ENCODE data around the gene SPEG.

Gene SPEG

GRCh38 chr2:219480004-219480403 lies 45.4 kb downstream of the SPEG start:
- H3K27ac ChIP-seq (replicated peaks) = no peak overlapping the region
- H3K4me3 ChIP-seq (replicated peaks; ENCODE audit: insufficient read depth, low read length) = no peak overlapping the region
- peaks cover 28% of the 10 kb centered on the region for H3K27me3 ChIP-seq (ENCODE audit: insufficient read depth, poor library complexity, severe bottlenecking)
- TF ChIP-seq GABPA (IDR thresholded peaks at IDR 0.05; ENCODE audit: low read depth) (no peak), POLR2AphosphoS5 (IDR thresholded peaks at IDR 0.05; ENCODE audit: low read depth) (no peak)
- no peak for DNase-seq (ENCODE audit: low read depth in 1 of 2, low spot score in 1 of 2)

- peaks cover 50% of the 10 kb centered on the region for H3K27me3 ChIP-seq (ENCODE audit: insufficient read depth, poor library complexity, severe bottlenecking)
- no peak for TF ChIP-seq GABPA (IDR thresholded peaks at IDR 0.05; ENCODE audit: low read depth)
- no peak for TF ChIP-seq SPI1 (IDR thresholded peaks at IDR 0.05; ENCODE audit: borderline replicate concordance, low read depth)
- TF ChIP-seq, protein P1, sequence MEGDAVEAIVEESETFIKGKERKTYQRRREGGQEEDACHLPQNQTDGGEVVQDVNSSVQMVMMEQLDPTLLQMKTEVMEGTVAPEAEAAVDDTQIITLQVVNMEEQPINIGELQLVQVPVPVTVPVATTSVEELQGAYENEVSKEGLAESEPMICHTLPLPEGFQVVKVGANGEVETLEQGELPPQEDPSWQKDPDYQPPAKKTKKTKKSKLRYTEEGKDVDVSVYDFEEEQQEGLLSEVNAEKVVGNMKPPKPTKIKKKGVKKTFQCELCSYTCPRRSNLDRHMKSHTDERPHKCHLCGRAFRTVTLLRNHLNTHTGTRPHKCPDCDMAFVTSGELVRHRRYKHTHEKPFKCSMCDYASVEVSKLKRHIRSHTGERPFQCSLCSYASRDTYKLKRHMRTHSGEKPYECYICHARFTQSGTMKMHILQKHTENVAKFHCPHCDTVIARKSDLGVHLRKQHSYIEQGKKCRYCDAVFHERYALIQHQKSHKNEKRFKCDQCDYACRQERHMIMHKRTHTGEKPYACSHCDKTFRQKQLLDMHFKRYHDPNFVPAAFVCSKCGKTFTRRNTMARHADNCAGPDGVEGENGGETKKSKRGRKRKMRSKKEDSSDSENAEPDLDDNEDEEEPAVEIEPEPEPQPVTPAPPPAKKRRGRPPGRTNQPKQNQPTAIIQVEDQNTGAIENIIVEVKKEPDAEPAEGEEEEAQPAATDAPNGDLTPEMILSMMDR (IDR thresholded peaks at IDR 0.05; ENCODE audit: insufficient read depth, low read length) = no peak
- no peak for TF ChIP-seq REST (IDR thresholded peaks at IDR 0.05; ENCODE audit: insufficient replicate concordance, low read depth)
Observed at GRCh38 chr2:219482674-219483405, 48.2 kb downstream of the SPEG start.

DNA sequence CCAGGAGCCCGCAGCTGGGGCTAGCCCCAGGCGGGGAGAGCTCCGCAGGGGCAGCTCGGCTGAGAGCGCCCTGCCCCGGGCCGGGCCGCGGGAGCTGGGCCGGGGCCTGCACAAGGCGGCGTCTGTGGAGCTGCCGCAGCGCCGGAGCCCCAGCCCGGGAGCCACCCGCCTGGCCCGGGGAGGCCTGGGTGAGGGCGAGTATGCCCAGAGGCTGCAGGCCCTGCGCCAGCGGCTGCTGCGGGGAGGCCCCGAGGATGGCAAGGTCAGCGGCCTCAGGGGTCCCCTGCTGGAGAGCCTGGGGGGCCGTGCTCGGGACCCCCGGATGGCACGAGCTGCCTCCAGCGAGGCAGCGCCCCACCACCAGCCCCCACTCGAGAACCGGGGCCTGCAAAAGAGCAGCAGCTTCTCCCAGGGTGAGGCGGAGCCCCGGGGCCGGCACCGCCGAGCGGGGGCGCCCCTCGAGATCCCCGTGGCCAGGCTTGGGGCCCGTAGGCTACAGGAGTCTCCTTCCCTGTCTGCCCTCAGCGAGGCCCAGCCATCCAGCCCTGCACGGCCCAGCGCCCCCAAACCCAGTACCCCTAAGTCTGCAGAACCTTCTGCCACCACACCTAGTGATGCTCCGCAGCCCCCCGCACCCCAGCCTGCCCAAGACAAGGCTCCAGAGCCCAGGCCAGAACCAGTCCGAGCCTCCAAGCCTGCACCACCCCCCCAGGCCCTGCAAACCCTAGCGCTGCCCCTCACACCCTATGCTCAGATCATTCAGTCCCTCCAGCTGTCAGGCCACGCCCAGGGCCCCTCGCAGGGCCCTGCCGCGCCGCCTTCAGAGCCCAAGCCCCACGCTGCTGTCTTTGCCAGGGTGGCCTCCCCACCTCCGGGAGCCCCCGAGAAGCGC lies 49.1 kb downstream of the SPEG start:
- H3K27ac ChIP-seq (replicated peaks) = no peak overlapping the region
- no peak for DNase-seq (ENCODE audit: low read depth in 1 of 2, low spot score in 1 of 2)
- H3K27me3 ChIP-seq (ENCODE audit: insufficient read depth, poor library complexity, severe bottlenecking) = peaks cover 50% of the 10 kb centered on the region
- H3K4me3 ChIP-seq (replicated peaks; ENCODE audit: insufficient read depth, low read length) = no peak overlapping the region
- TF ChIP-seq SPI1 (IDR thresholded peaks at IDR 0.05; ENCODE audit: borderline replicate concordance, low read depth) = no peak
- TF ChIP-seq, protein P1 (IDR thresholded peaks at IDR 0.05; ENCODE audit: insufficient read depth, low read length) = no peak
- no peak for TF ChIP-seq POLR2AphosphoS5 (IDR thresholded peaks at IDR 0.05; ENCODE audit: low read depth)
- TF ChIP-seq GABPA (IDR thresholded peaks at IDR 0.05; ENCODE audit: low read depth) = no peak
- no peak for TF ChIP-seq REST (IDR thresholded peaks at IDR 0.05; ENCODE audit: insufficient replicate concordance, low read depth)

More at GRCh38 chr2:219482674-219483405, 48.2 kb downstream of the SPEG start:
- no peak overlapping the region for H3K4me3 ChIP-seq (replicated peaks; ENCODE audit: insufficient read depth, low read length)
- H3K27ac ChIP-seq (replicated peaks) = no peak overlapping the region
- no peak for DNase-seq (ENCODE audit: low read depth in 1 of 2, low spot score in 1 of 2)
